Spinal cord (tissue), 10 donors: ENCODE results near the gene TBC1D13. TPM values are rescaled to one million over a fixed set of nuclear protein-coding genes. Genes with fewer than 3 reads are reported as not detected.

Experiments used
- DNase-seq, 6 donors: peaks; one replicate each; pipeline versions ENCODE4 v3.0.0 to v3.0.0-alpha.2; 2013 to 2015; ENCODE audit warnings: low spot score in 6 of 6, low read depth in 4 of 6
- H3K27ac ChIP-seq: one replicate; pipeline ENCODE4 v1.5.1; 2013; ENCODE audit warnings: low read depth, low read length, control low read depth
- H3K27me3 ChIP-seq: one replicate; pipeline ENCODE4 v1.6.1; 2013; ENCODE audit warnings: low read length; ENCODE audit not compliant: control insufficient read depth, insufficient read depth
- H3K36me3 ChIP-seq: one replicate; pipeline ENCODE4 v1.6.1; 2013; ENCODE audit warnings: low read length; ENCODE audit not compliant: control insufficient read depth, insufficient read depth
- H3K4me1 ChIP-seq: one replicate; pipeline ENCODE4 v1.6.1; 2013; ENCODE audit warnings: low read length; ENCODE audit not compliant: control insufficient read depth, insufficient read depth
- H3K4me3 ChIP-seq: one replicate; pipeline ENCODE4 v1.5.1; 2013; ENCODE audit warnings: low read depth, low read length, control low read depth
- H3K9me3 ChIP-seq: one replicate; pipeline ENCODE4 v1.6.1; 2013; ENCODE audit warnings: low read length; ENCODE audit not compliant: control insufficient read depth, insufficient read depth
- WGBS: methylation state at CpG from one replicate; pipeline ENCODE4 v1.1.5; 2013; ENCODE audit warnings: missing lambda C conversion rate; ENCODE audit not compliant: insufficient coverage; 5-methylcytosine and 5-hydroxymethylcytosine counted together
- long read RNA-seq, 4 donors: transcript quantifications; one replicate each; lab custom pipeline, GENCODE V29; 2026
- polyA plus RNA-seq, 2 donors: library from polyadenylated mRNA; unstranded; fragments of 120-200 nt; gene quantifications; one replicate each; pipeline ENCODE4 v1.2.1, GENCODE V29; 2013; ENCODE audit not compliant: insufficient read length in 2 of 2
- total RNA-seq, 2 donors: library from RNA; depleted of rRNA in 1 of 2; stranded (reverse); fragments of 120-200 nt in 1 of 2; fragments of >200 nt in 1 of 2; gene quantifications; one replicate each; pipeline versions ENCODE4 v1.2.3 to v1.2.4, GENCODE V29; 2013 to 2014
- donor health status: healthy.

TBC1D13 gene, protein sequence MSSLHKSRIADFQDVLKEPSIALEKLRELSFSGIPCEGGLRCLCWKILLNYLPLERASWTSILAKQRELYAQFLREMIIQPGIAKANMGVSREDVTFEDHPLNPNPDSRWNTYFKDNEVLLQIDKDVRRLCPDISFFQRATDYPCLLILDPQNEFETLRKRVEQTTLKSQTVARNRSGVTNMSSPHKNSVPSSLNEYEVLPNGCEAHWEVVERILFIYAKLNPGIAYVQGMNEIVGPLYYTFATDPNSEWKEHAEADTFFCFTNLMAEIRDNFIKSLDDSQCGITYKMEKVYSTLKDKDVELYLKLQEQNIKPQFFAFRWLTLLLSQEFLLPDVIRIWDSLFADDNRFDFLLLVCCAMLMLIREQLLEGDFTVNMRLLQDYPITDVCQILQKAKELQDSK
- total RNA-seq: 10 to 100 TPM; 11.4 to 13.9 TPM
- 10 to 100 TPM; 31.4 to 36.0 TPM for polyA plus RNA-seq
- long read RNA-seq, donor 1, transcript TBC1D13-202 (12 exons, 3,906 nt): major isoform, 7 of 19 reads
- long read RNA-seq, donor 1, partial matches to known transcripts: 12 of 19 reads
- long read RNA-seq, donor 1, other reads (novel, unspliced or antisense): 0 of 19 reads
- long read RNA-seq, donor 2, partial matches to known transcripts: 0 of 4 reads
- long read RNA-seq, donor 2, other reads (novel, unspliced or antisense): 0 of 4 reads
- long read RNA-seq, donor 3, transcript TBC1D13-202 (12 exons, 3,906 nt): major isoform, 6 of 6 reads
- long read RNA-seq, donor 3, partial matches to known transcripts: 0 of 6 reads
- long read RNA-seq, donor 3, other reads (novel, unspliced or antisense): 0 of 6 reads
- long read RNA-seq, donor 4, partial matches to known transcripts: 0 of 1 reads
- long read RNA-seq, donor 4, other reads (novel, unspliced or antisense): 0 of 1 reads

DNA sequence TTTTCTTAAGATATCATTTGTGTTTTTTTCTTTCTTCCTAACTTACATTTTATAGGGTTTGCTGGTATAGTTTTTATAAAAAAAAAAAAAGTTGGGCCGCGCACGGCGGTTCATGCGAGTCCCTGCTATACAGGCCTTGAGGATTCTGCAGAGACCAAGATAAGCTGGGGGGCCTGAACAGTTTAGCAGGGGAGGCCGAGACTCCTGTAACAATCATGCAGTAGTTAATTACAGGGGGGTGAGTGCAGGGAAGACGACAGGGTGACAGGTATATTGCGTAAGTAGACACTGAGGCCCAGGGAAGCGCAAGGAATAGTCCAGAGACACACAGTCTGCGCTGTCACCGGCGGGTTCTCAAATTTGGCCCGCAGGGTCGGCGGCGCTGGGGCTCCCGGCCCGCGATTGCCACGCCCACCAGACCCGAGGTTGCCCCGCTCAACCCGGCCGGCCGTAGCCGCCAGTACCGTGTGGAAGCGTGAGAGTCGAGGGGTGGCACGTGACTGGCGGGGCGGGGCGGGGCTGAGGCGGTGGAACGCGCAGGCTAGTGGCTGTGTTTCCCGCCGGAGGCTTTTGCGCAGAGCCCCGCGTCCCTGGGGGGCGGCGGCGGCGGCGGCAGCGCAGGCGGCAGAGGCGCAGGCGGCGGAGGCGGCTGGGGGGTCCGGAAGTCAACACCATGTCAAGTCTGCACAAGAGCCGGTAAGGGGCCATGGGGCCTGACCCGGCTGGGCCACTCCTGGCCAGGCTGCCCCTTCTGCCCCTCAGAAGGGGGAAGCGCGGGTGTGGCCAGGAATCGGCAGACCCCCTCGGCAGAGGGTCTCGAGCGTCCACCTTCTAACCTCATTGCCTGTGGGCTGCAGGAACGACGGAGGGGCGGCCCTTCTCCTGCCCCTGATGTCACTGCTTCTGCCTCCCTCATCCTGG is at the start of gene TBC1D13:
Gene TBC1D13, plus strand, starts transcription at position 573 of the 921 bp plus-strand sequence. Its CDS starts 101 bp downstream, at position 674.
- peak; percentile 52 to 96 (median 80) for DNase-seq
- 7% methylated on average over 64 of the region's 64 CpGs for WGBS

DNA sequence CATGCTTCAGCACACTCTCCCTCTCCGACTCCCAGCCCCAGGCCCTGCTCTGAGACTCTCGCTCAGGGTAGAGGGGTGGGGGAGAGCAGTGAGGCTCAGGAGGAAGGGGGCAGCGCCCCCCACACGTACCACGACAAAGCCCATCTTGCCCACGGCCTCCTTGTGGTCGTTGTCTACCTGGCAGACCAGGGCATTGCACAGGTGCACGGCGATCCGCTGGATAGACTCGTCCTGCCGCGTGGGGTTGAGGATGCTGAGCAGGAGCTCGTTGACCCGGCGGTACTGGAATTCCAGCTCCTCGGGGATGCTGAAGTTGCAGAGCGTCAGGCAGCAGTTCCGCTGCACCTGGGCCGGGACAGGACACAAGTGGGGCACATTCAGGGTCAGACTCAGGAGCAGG is 44.7 kb upstream of the TBC1D13 start:
- Histone ChIP-seq H3K9me3 (no peaks in the 10 kb centered on the region), H3K27ac (no peak overlapping the region), H3K4me3 (no peak overlapping the region), H3K27me3 (no peaks in the 10 kb centered on the region), H3K36me3 (peaks cover 63% of the 10 kb centered on the region), H3K4me1 (no peaks in the 10 kb centered on the region)
- 90% methylated on average over 19 of the region's 20 CpGs for WGBS
- no peak for DNase-seq

More for the DNA sequence above, at the start of gene TBC1D13:
- H3K4me3 ChIP-seq: peak within 1 kb of the TSS; percentile 92
- H3K4me1 ChIP-seq: peaks cover 15% of the 10 kb centered on the region
- H3K9me3 ChIP-seq: no peaks in the 10 kb centered on the region
- H3K27ac ChIP-seq: peak within 1 kb of the TSS; percentile 75
- peaks cover 22% of the 10 kb centered on the region for H3K36me3 ChIP-seq
- no peaks in the 10 kb centered on the region for H3K27me3 ChIP-seq

DNA sequence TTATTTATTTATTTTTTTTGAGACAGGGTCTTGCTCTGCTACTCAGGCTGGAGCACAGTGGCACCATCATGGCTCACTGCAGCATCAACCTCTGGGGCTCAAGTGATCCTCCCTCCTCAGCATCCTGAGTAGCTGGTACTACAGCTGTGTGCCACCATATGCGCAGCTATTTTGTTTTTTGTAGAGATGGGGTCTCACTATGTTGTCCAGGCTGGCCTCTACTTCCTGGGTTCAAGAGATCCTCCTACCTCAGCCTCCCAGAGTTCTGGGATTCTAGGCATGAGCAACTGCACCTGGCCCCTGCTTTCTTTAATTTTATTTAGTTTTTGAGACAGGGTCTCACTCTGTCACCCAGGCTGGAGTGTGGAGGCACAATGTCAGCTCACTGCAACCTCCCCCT is 43.6 kb upstream of the TBC1D13 start:
- no peak for DNase-seq
- Histone ChIP-seq H3K36me3 (peaks cover 72% of the 10 kb centered on the region), H3K4me3 (no peak overlapping the region)

DNA sequence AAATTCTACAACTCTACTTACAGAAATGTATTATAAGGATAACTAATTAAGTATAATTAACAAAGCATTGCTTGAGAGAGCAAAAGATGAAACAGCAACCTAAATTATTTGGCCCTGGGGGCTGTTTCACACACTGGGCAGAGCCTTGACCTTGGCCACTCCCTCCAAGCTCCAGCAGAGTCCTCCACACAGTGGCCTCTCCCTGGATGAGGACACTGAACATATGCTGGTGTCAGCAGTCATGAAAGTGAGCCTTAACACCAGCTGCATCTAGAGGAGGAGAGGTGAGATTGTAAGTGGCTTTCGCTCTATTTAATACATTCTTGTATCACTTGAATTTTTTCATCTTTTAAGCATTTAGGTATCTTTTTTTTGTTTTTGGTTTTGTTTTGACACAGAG is 39.8 kb upstream of the TBC1D13 start:
- Histone ChIP-seq H3K9me3 (no peaks in the 10 kb centered on the region), H3K27ac (no peak overlapping the region), H3K4me3 (no peak overlapping the region), H3K27me3 (no peaks in the 10 kb centered on the region), H3K36me3 (peaks cover 65% of the 10 kb centered on the region), H3K4me1 (no peaks in the 10 kb centered on the region)
- no CpG with 5 or more reads among the region's 1 CpG for WGBS
- DNase-seq: no peak

More for the DNA sequence above, 43.6 kb upstream of the TBC1D13 start:
- H3K27ac ChIP-seq: no peak overlapping the region
- no peaks in the 10 kb centered on the region for H3K4me1 ChIP-seq
- H3K27me3 ChIP-seq: no peaks in the 10 kb centered on the region
- no CpG with 5 or more reads among the region's 1 CpG for WGBS
- no peaks in the 10 kb centered on the region for H3K9me3 ChIP-seq

DNA sequence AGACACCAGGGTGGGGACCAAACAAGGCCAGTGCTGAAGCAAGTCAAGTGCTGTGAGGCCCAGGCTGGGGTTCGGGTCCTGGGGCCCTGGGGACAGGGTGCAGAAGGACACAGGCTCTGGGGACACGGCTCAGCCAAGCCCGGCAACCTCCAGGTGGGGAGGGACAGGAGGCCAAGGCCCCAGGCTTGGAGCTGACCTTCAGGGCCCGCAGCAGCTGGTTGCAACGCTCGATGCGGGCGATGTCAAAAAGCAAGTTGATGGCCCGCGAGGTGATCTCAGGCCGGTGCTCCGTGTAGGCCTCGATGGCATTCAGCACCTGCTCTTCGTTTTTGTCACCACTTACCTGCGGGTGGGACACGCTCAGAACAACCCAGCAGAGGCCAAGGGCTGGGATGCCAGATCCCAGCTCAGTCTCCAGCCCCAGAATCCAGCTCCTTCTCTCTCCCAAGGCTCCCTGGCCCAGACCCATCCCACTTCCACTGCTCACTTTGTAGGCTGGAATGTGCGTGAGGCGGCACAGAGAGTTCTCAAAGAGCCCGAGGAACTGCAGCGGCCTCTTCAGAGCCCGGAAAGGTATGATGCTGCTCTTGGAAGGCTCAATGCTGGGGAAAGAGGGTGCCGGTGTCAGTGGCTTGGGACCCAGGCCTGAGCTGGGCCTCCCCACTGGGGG is 36.0 kb upstream of the TBC1D13 start:
- H3K36me3 ChIP-seq: peaks cover 79% of the 10 kb centered on the region
- H3K4me3 ChIP-seq: no peak overlapping the region
- no peaks in the 10 kb centered on the region for H3K9me3 ChIP-seq
- H3K27ac ChIP-seq: no peak overlapping the region
- WGBS: 96% methylated on average over 18 of the region's 22 CpGs
- no peaks in the 10 kb centered on the region for H3K4me1 ChIP-seq
- DNase-seq: no peak
- no peaks in the 10 kb centered on the region for H3K27me3 ChIP-seq

DNA sequence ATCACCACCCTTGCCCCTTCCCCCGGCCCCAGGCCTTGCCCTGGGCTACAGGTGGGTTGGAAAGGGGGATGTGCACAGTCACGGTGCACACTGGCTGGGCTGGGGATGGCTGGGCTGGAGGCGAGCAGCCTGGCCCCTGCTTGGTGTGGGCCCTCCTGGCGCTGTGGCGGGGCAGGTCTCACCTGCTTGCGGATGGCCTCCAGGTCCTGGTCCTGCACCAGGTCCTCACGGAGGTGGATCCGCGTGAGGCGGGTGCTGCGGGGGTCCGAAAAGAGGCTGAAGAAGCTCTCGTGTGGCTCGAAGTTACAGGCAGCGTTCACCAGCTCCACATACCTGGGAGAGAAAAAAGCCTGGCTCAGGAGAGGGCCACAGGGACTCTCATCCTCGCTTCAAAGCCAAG is 33.4 kb upstream of the TBC1D13 start:
- Histone ChIP-seq H3K27me3 (no peaks in the 10 kb centered on the region), H3K36me3 (peaks cover 57% of the 10 kb centered on the region), H3K27ac (no peak overlapping the region), H3K9me3 (no peaks in the 10 kb centered on the region), H3K4me3 (no peak overlapping the region), H3K4me1 (peaks cover 3% of the 10 kb centered on the region)
- no peak for DNase-seq
- WGBS: 96% methylated on average over 15 of the region's 16 CpGs

DNA sequence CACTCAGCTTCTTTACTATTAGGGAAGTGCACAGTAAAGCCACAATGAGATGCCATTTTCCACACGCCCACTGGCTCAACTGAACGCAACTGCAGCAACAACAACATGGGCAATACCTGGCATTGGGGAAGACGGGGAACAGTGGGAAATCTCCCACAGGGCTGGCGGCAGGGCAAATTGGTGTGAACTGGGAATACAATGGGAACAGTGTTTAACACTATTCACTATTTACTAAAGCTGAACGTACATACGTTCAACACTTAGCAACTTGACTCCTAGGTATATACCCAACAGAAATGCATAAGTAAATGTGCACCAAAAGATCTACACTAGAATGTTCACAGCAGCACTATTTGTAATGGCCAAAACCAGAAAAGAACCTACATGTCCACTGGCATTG is 29.5 kb upstream of the TBC1D13 start:
- 48% methylated on average over 4 of the region's 6 CpGs for WGBS

DNA sequence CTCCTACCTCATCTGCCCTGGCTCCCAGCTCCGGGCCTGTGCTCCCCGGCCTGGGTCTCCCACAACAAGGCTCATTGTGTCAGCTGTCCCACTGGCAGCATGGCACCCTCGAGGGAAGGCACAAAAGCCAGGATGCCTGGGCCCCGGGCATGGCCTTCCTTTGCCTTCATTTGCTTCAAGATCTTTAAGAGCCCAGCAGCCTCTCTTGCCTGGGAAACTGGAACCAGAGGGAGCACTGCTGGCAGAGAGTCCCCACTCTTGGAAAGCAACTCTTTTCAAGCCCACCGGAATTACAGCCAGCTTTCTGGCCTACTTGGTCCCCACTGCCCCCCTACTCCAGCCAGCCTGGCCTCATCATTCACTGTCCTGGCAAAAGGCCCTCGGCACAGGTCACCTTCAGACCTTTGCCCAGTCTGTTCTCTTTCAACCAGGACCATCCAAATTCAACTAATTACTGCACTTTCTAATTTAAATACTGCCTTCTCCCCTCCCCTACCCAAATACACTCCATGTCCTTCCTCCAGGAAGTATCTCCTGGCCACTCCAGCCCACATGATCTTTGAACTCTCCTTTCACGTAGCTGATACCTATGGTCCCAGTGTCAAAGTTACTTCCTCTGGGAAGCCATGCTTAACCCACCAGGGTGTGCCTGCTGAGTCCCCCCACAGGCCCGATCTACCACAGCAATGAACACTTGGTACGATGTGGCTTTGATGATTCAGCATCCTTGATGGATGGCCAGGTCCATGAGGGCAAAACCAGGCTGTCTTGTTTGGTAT is 24.2 kb upstream of the TBC1D13 start:
- Histone ChIP-seq H3K27me3 (no peaks in the 10 kb centered on the region), H3K36me3 (peaks cover 26% of the 10 kb centered on the region), H3K9me3 (no peaks in the 10 kb centered on the region), H3K27ac (peak overlapping the region; percentile 52), H3K4me1 (peaks cover 15% of the 10 kb centered on the region), H3K4me3 (no peak overlapping the region)
- DNase-seq: peak in 1 of 6 donors; percentile 67
- 56% methylated on average over 9 of the region's 9 CpGs for WGBS

More for the DNA sequence above, 29.5 kb upstream of the TBC1D13 start:
- Histone ChIP-seq H3K4me1 (peaks cover 9% of the 10 kb centered on the region), H3K27ac (no peak overlapping the region), H3K36me3 (peaks cover 32% of the 10 kb centered on the region), H3K4me3 (no peak overlapping the region), H3K27me3 (no peaks in the 10 kb centered on the region), H3K9me3 (no peaks in the 10 kb centered on the region)
- no peak for DNase-seq
